ENCODE measurements around the gene GTPBP3. TPM values are rescaled to one million over a fixed set of nuclear protein-coding genes. Genes with fewer than 3 reads are reported as not detected.

The GTPBP3 gene
- total RNA-seq, 1 donor from 2014 or later, result 10.8 TPM

- intact Hi-C loops (cut with micrococcal nuclease), result no loop called here
- no peak for TF ChIP-seq CTCF (IDR thresholded peaks at IDR 0.05; ENCODE audit: borderline replicate concordance)
- peaks cover 51% of the 10 kb centered on the region for H3K4me1 ChIP-seq
These were observed 25.7 kb upstream of the GTPBP3 start for GRCh38 chr19:17311455-17312188.

GRCh38 chr19:17312189-17313113 lies 24.9 kb upstream of the GTPBP3 start:
- H3K36me3 ChIP-seq, result peaks cover 35% of the 10 kb centered on the region
- DNase-seq, result no peak
- H3K27me3 ChIP-seq (ENCODE audit: low read depth), result no peaks in the 10 kb centered on the region
- intact Hi-C loops (cut with micrococcal nuclease), result no loop called here
- TF ChIP-seq CTCF (IDR thresholded peaks at IDR 0.05; ENCODE audit: borderline replicate concordance), result no peak
- no peak overlapping the region for H3K27ac ChIP-seq (replicated peaks)
- H3K4me1 ChIP-seq, result peaks cover 42% of the 10 kb centered on the region
- no peak overlapping the region for H3K4me3 ChIP-seq
- no peaks in the 10 kb centered on the region for H3K9me3 ChIP-seq (replicated peaks)

More at GRCh38 chr19:17311455-17312188, 25.7 kb upstream of the GTPBP3 start:
- no peak overlapping the region for H3K4me3 ChIP-seq
- no peaks in the 10 kb centered on the region for H3K9me3 ChIP-seq (replicated peaks)
- H3K27ac ChIP-seq (replicated peaks), result no peak overlapping the region
- no peak for DNase-seq
- H3K27me3 ChIP-seq (ENCODE audit: low read depth), result no peaks in the 10 kb centered on the region
- H3K36me3 ChIP-seq, result peaks cover 32% of the 10 kb centered on the region

GRCh38 chr19:17314007-17314593 lies 23.3 kb upstream of the GTPBP3 start:
- no peaks in the 10 kb centered on the region for H3K27me3 ChIP-seq (ENCODE audit: low read depth)
- no peak overlapping the region for H3K27ac ChIP-seq (replicated peaks)
- intact Hi-C loops (cut with micrococcal nuclease), result no loop called here
- no peak overlapping the region for H3K4me3 ChIP-seq
- peaks cover 44% of the 10 kb centered on the region for H3K36me3 ChIP-seq
- no peaks in the 10 kb centered on the region for H3K9me3 ChIP-seq (replicated peaks)
- no peak for TF ChIP-seq CTCF (IDR thresholded peaks at IDR 0.05; ENCODE audit: borderline replicate concordance)
- H3K4me1 ChIP-seq, result peaks cover 32% of the 10 kb centered on the region
- no peak for DNase-seq

GRCh38 chr19:17318966-17319365 lies 18.4 kb upstream of the GTPBP3 start:
- Histone ChIP-seq H3K4me3 (no peak overlapping the region), H3K36me3 (peaks cover 65% of the 10 kb centered on the region), H3K27ac (replicated peaks) (no peak overlapping the region), H3K9me3 (replicated peaks) (no peaks in the 10 kb centered on the region), H3K4me1 (peaks cover 2% of the 10 kb centered on the region), H3K27me3 (ENCODE audit: low read depth) (no peaks in the 10 kb centered on the region)
- TF ChIP-seq CTCF (IDR thresholded peaks at IDR 0.05; ENCODE audit: borderline replicate concordance), result no peak
- no peak for DNase-seq
- intact Hi-C loops (cut with micrococcal nuclease), result no loop called here

GRCh38 chr19:17319473-17320238 lies 17.7 kb upstream of the GTPBP3 start:
- H3K27me3 ChIP-seq (ENCODE audit: low read depth), result no peaks in the 10 kb centered on the region
- peaks cover 6% of the 10 kb centered on the region for H3K4me1 ChIP-seq
- H3K36me3 ChIP-seq, result peaks cover 59% of the 10 kb centered on the region
- no peak for DNase-seq
- TF ChIP-seq CTCF (IDR thresholded peaks at IDR 0.05; ENCODE audit: borderline replicate concordance), result no peak
- intact Hi-C loops (cut with micrococcal nuclease), result no loop called here
- no peak overlapping the region for H3K27ac ChIP-seq (replicated peaks)
- no peaks in the 10 kb centered on the region for H3K9me3 ChIP-seq (replicated peaks)
- H3K4me3 ChIP-seq, result no peak overlapping the region

All from left ventricle myocardium inferior (tissue), 1 donor.